HS-5 (cell line): ENCODE results near the gene PRKCA.
"Not testable (repeated sequence)": the region's sequence is repeated elsewhere in the genome, so short reads cannot be mapped to it uniquely, and the experiment has no call there.

Experiments
- DNase-seq: peaks from one replicate; pipeline ENCODE4 v3.0.0-alpha.2; 2012; ENCODE audit warnings: low read depth

Gene PRKCA

GRCh38 chr17:66578781-66579489 is 276.5 kb downstream of the PRKCA start:
- DNase-seq = no peak

- no peak for DNase-seq
Observed at GRCh38 chr17:66579556-66579955, 277.1 kb downstream of the PRKCA start.

GRCh38 chr17:66580184-66580955 is 278.0 kb downstream of the PRKCA start:
- no peak for DNase-seq

- DNase-seq = no peak
Observed at GRCh38 chr17:66580956-66581391, 278.6 kb downstream of the PRKCA start.

- DNase-seq = no peak
Observed at GRCh38 chr17:66582373-66583111, 280.1 kb downstream of the PRKCA start.

GRCh38 chr17:66583112-66583748 is 280.8 kb downstream of the PRKCA start:
- DNase-seq = no peak

- DNase-seq = no peak
Observed at GRCh38 chr17:66584927-66585326, 282.5 kb downstream of the PRKCA start.

- no peak for DNase-seq
Observed at GRCh38 chr17:66585472-66585871, 283.1 kb downstream of the PRKCA start.

GRCh38 chr17:66589892-66590291 is 287.5 kb downstream of the PRKCA start:
- no peak for DNase-seq

- DNase-seq = no peak
Observed at GRCh38 chr17:66593116-66593515, 290.7 kb downstream of the PRKCA start.

- no peak for DNase-seq
Observed at GRCh38 chr17:66595893-66596292, 293.5 kb downstream of the PRKCA start.

- DNase-seq = no peak
Observed at GRCh38 chr17:66602659-66603384, 300.4 kb downstream of the PRKCA start.

- no peak for DNase-seq
Observed at GRCh38 chr17:66604376-66604775, 302.0 kb downstream of the PRKCA start.

- no peak for DNase-seq
Observed at GRCh38 chr17:66605541-66605940, 303.1 kb downstream of the PRKCA start.

GRCh38 chr17:66610361-66611133 is 308.1 kb downstream of the PRKCA start:
- no peak for DNase-seq

GRCh38 chr17:66611397-66611796 is 309.0 kb downstream of the PRKCA start:
- no peak for DNase-seq

GRCh38 chr17:66612993-66613392 is 310.6 kb downstream of the PRKCA start:
- DNase-seq = no peak

GRCh38 chr17:66614469-66614868 is 312.1 kb downstream of the PRKCA start:
- no peak for DNase-seq

GRCh38 chr17:66619206-66619605 is 316.8 kb downstream of the PRKCA start:
- DNase-seq = no peak

GRCh38 chr17:66620528-66620927 is 318.1 kb downstream of the PRKCA start:
- DNase-seq = no peak

GRCh38 chr17:66624630-66625029 is 322.2 kb downstream of the PRKCA start:
- not testable (repeated sequence) for DNase-seq
